Natural killer cell treated with Interleukin-12 subunit alpha and Interleukin-12 subunit beta and Interleukin-15 and Interleukin-18, amount 100 ng/mL, for 72 hours (primary cell): ENCODE results near the gene CD34. TPM values are rescaled to one million over a fixed set of nuclear protein-coding genes. Genes with fewer than 3 reads are reported as not detected.

Source experiments
- ATAC-seq, 2 donors: fragments of 150-1000 bp; cut with Tn5 transposase in 1 of 2; sonication (Bioruptor Pico), chemical (Tn5 transposase) in 1 of 2; 2 replicates each; pipeline ENCODE4 v1.10.0; 2021
- DNase-seq: peaks from one replicate; pipeline ENCODE4 v3.0.0; 2022; ENCODE audit warnings: low spot score
- H3K27ac Mint-ChIP-seq, 2 donors: 1 replicate in 1 of 2; 2 replicates in 1 of 2; pipeline ENCODE4 v1.8.0; 2022; ENCODE audit warnings: mixed read lengths in 2 of 2, mild to moderate bottlenecking in 1 of 2, moderate library complexity in 1 of 2
- H3K27me3 Mint-ChIP-seq, 2 donors: 1 replicate in 1 of 2; 2 replicates in 1 of 2; pipeline ENCODE4 v1.8.0; 2022; ENCODE audit warnings: mixed read lengths in 2 of 2
- H3K36me3 Mint-ChIP-seq: one replicate; pipeline ENCODE4 v1.8.0; 2022; ENCODE audit warnings: mixed read lengths
- H3K4me1 Mint-ChIP-seq, 2 donors: 1 replicate in 1 of 2; 2 replicates in 1 of 2; pipeline ENCODE4 v1.8.0; 2022; ENCODE audit warnings: low read depth in 2 of 2, mixed read lengths in 2 of 2, mild to moderate bottlenecking in 1 of 2
- H3K4me3 Mint-ChIP-seq: one replicate; pipeline ENCODE4 v1.8.0; 2022; ENCODE audit warnings: mixed read lengths
- H3K9me3 Mint-ChIP-seq: 2 replicates; pipeline ENCODE4 v1.8.0; 2022; ENCODE audit warnings: mixed read lengths
- total RNA-seq, 2 donors: library from RNA; stranded (reverse); gene quantifications; one replicate each; pipeline ENCODE4 v1.2.3, GENCODE V29; 2022

Gene CD34, protein sequence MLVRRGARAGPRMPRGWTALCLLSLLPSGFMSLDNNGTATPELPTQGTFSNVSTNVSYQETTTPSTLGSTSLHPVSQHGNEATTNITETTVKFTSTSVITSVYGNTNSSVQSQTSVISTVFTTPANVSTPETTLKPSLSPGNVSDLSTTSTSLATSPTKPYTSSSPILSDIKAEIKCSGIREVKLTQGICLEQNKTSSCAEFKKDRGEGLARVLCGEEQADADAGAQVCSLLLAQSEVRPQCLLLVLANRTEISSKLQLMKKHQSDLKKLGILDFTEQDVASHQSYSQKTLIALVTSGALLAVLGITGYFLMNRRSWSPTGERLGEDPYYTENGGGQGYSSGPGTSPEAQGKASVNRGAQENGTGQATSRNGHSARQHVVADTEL
- not detected for total RNA-seq

- peak; percentile 34 to 63 for ATAC-seq
- H3K9me3 Mint-ChIP-seq: no peaks in the 10 kb centered on the region
- H3K4me1 Mint-ChIP-seq: peaks cover 0 to 8% of the 10 kb centered on the region in 2 donors
- no peak for DNase-seq
- H3K27me3 Mint-ChIP-seq: peaks cover 37 to 53% of the 10 kb centered on the region in 2 donors
- no peak within 1 kb of the TSS for H3K4me3 Mint-ChIP-seq
- no peak within 1 kb of the TSS for H3K27ac Mint-ChIP-seq
- no peaks in the 10 kb centered on the region for H3K36me3 Mint-ChIP-seq
These were observed at the start of gene CD34 for GRCh38 chr1:207910591-207911354. CD34 (minus strand) TSS chr1:207911125; CDS start chr1:207911080, 45 bp downstream.

DNA sequence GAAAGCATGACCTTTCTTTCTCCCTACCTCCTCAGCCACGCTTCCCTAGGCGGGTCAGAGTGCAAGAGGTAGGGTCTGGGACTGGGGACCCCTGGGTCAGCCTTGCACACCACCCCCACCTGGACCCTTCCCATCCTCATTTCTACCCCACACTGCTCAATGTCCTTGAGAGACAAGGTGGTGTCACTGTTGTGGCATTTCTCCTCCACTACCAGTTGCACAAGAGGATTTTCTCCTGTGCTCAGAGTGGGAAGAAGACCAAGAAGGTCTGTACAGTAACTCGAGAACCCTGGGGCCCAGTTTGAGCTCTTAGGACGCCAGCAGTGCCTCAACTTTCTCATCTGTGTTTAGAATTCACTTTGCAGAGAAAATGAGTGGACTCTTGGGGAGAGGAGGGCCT is 49.4 kb upstream of the CD34 start:
- peaks cover 9 to 13% of the 10 kb centered on the region in 2 donors for H3K4me1 Mint-ChIP-seq
- no peak overlapping the region for H3K27ac Mint-ChIP-seq
- H3K4me3 Mint-ChIP-seq: no peak overlapping the region
- no peaks in the 10 kb centered on the region for H3K36me3 Mint-ChIP-seq
- DNase-seq (no peak), ATAC-seq (no peak)
- H3K27me3 Mint-ChIP-seq: peaks cover 37 to 44% of the 10 kb centered on the region in 2 donors
- H3K9me3 Mint-ChIP-seq: no peaks in the 10 kb centered on the region

- DNase-seq: no peak
- Mint-ChIP-seq H3K4me3 (no peak overlapping the region), H3K27ac (no peak overlapping the region), H3K36me3 (no peaks in the 10 kb centered on the region), H3K9me3 (no peaks in the 10 kb centered on the region), H3K27me3 (peaks cover 37 to 46% of the 10 kb centered on the region in 2 donors), H3K4me1 (peaks cover 9 to 13% of the 10 kb centered on the region in 2 donors)
- ATAC-seq: no peak
These were observed 49.0 kb upstream of the CD34 start for GRCh38 chr1:207959910-207960309.

- no peak for DNase-seq
- H3K27ac Mint-ChIP-seq: no peak overlapping the region
- peaks cover 9 to 10% of the 10 kb centered on the region in 2 donors for H3K4me1 Mint-ChIP-seq
- H3K36me3 Mint-ChIP-seq: no peaks in the 10 kb centered on the region
- peaks cover 34 to 47% of the 10 kb centered on the region in 2 donors for H3K27me3 Mint-ChIP-seq
- H3K9me3 Mint-ChIP-seq: no peaks in the 10 kb centered on the region
- ATAC-seq: peak in 1 of 2 donors; percentile 8
- no peak overlapping the region for H3K4me3 Mint-ChIP-seq
These were observed 48.4 kb upstream of the CD34 start for GRCh38 chr1:207959141-207959825.

- Mint-ChIP-seq H3K36me3 (no peaks in the 10 kb centered on the region), H3K4me3 (no peak overlapping the region), H3K4me1 (peaks cover 9 to 10% of the 10 kb centered on the region in 2 donors), H3K9me3 (no peaks in the 10 kb centered on the region), H3K27ac (no peak overlapping the region), H3K27me3 (peaks cover 34 to 48% of the 10 kb centered on the region in 2 donors)
- ATAC-seq: no peak
- no peak for DNase-seq
These were observed 47.6 kb upstream of the CD34 start for GRCh38 chr1:207958376-207959139.

- ATAC-seq (no peak), DNase-seq (no peak)
- Mint-ChIP-seq H3K9me3 (no peaks in the 10 kb centered on the region), H3K36me3 (no peaks in the 10 kb centered on the region), H3K4me3 (no peak overlapping the region), H3K27me3 (peaks cover 35 to 54% of the 10 kb centered on the region in 2 donors), H3K27ac (no peak overlapping the region), H3K4me1 (no peaks in the 10 kb centered on the region)
These were observed 46.1 kb upstream of the CD34 start for GRCh38 chr1:207956986-207957385.

GRCh38 chr1:207954104-207954503 is 43.2 kb upstream of the CD34 start:
- no peak overlapping the region for H3K4me3 Mint-ChIP-seq
- H3K36me3 Mint-ChIP-seq: no peaks in the 10 kb centered on the region

DNA sequence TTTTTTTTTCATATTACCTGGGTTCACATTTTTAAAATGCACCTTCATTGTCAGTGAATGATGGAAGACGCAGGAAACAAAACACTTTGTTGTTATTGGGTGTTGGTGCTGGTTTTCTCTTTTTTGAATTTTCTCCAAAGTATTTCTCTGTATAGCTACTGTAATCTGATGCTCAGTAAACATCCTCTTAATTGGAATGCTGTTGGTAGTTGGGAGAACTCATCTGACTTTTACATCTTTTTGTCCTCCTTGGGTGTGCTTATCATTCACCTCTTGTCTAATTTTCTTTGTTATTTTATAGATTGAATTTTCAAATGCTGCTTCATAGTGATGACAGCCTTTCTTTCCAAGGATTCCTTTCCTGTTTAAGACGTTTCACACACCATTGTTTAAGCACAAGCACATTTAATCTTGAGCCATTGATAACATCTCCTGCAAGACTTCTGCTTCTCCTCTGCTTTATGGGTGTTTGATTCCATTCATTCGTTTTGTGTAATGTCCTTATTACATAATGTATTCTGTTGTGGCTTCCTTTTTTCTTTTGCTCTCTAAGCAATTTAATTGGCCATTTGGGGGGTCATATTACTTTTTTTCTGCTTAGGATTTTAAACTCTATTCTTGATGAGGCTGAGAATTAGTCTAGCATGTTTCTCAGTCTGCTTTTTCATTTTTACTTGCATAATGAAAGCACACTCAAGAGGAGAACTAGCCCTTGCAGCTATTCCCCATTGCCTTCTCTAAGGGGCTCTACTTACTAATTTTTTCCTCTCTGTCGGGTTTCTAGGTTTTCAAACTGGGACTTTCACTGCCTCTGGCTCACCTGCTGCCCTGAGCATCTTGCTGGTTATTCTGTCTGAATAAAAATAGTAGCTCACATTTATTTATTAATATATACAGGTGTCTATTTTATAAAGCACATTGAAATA is 42.0 kb upstream of the CD34 start:
- DNase-seq (no peak), ATAC-seq (no peak)
- H3K27me3 Mint-ChIP-seq: peaks cover 22 to 30% of the 10 kb centered on the region in 2 donors
- no peaks in the 10 kb centered on the region for H3K4me1 Mint-ChIP-seq
- H3K9me3 Mint-ChIP-seq: no peaks in the 10 kb centered on the region
- no peak overlapping the region for H3K4me3 Mint-ChIP-seq
- no peak overlapping the region for H3K27ac Mint-ChIP-seq
- no peaks in the 10 kb centered on the region for H3K36me3 Mint-ChIP-seq

More at GRCh38 chr1:207954104-207954503, 43.2 kb upstream of the CD34 start:
- Mint-ChIP-seq H3K27ac (no peak overlapping the region), H3K4me1 (no peaks in the 10 kb centered on the region), H3K9me3 (no peaks in the 10 kb centered on the region), H3K27me3 (peaks cover 25 to 35% of the 10 kb centered on the region in 2 donors)
- ATAC-seq: no peak
- DNase-seq: no peak

- Mint-ChIP-seq H3K27ac (no peak overlapping the region), H3K4me3 (no peak overlapping the region), H3K4me1 (no peaks in the 10 kb centered on the region), H3K9me3 (no peaks in the 10 kb centered on the region), H3K27me3 (peaks cover 17 to 18% of the 10 kb centered on the region in 2 donors), H3K36me3 (no peaks in the 10 kb centered on the region)
- ATAC-seq: no peak
- no peak for DNase-seq
These were observed 40.7 kb upstream of the CD34 start for GRCh38 chr1:207951652-207952051.

- H3K4me1 Mint-ChIP-seq: no peaks in the 10 kb centered on the region
- no peak overlapping the region for H3K4me3 Mint-ChIP-seq
- no peak overlapping the region for H3K27ac Mint-ChIP-seq
- no peaks in the 10 kb centered on the region for H3K9me3 Mint-ChIP-seq
- ATAC-seq (no peak), DNase-seq (no peak)
- no peaks in the 10 kb centered on the region for H3K36me3 Mint-ChIP-seq
- H3K27me3 Mint-ChIP-seq: peaks cover 11 to 16% of the 10 kb centered on the region in 2 donors
These were observed 39.8 kb upstream of the CD34 start for GRCh38 chr1:207950750-207951149.

DNA sequence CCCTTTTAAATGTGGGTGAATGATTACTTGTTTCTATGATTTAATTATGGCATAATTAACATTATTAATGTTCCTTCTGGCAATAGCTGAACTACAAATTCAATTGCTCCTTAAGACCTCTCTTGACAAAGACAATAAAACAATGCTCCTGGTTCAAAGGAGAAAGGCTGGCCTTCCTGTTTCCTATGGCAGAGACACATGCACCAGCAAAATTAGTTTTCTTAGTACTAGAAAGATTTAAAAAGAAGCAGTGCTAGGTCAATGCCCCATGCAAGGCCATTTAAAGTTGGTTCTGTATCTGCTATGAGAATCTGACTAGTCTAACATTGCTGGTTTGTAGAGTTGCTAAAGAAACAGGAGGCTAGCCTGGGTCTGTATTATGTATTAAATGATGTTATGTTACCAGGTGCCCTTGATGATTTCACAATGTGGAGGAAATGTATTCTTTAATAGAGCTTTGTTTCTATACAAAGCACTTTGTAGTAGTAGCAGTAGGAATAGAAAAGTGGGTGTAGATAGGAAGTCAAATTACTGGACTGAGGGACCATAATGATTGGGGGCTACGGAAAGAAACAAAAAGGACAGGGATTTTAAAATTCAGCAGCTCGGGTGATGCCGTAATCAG is 38.8 kb upstream of the CD34 start:
- Mint-ChIP-seq H3K9me3 (no peaks in the 10 kb centered on the region), H3K4me1 (no peaks in the 10 kb centered on the region), H3K27ac (no peak overlapping the region), H3K36me3 (no peaks in the 10 kb centered on the region), H3K27me3 (peaks cover 10 to 11% of the 10 kb centered on the region in 2 donors), H3K4me3 (no peak overlapping the region)
- ATAC-seq (no peak), DNase-seq (no peak)
